Keratinocyte (primary cell): ENCODE measurements around the gene ELANE.

ENCODE experiments used
- EZH2 ChIP-seq: IDR thresholded peaks from one replicate; pipeline ENCODE4 v1.6.1; 2012; ENCODE audit warnings: inconsistent platforms, mild to moderate bottlenecking, low read length, moderate library complexity
- TF ChIP-seq, protein P1 (sequence below), 3 experiments: IDR thresholded peaks in 1 of 3; conservative IDR thresholded peaks in 1 of 3; optimal IDR thresholded peaks in 1 of 3; 2 replicates in 2 of 3; 3 replicates in 1 of 3; pipeline versions ENCODE3 to v1.5.1; 2011; ENCODE audit warnings: low read length in 3 of 3, mild to moderate bottlenecking in 3 of 3, moderate library complexity in 2 of 3, control low read depth in 1 of 3, inconsistent platforms in 1 of 3; ENCODE audit not compliant: insufficient read depth in 2 of 3; ENCODE audit errors: extremely low read depth in 1 of 3

DNA sequence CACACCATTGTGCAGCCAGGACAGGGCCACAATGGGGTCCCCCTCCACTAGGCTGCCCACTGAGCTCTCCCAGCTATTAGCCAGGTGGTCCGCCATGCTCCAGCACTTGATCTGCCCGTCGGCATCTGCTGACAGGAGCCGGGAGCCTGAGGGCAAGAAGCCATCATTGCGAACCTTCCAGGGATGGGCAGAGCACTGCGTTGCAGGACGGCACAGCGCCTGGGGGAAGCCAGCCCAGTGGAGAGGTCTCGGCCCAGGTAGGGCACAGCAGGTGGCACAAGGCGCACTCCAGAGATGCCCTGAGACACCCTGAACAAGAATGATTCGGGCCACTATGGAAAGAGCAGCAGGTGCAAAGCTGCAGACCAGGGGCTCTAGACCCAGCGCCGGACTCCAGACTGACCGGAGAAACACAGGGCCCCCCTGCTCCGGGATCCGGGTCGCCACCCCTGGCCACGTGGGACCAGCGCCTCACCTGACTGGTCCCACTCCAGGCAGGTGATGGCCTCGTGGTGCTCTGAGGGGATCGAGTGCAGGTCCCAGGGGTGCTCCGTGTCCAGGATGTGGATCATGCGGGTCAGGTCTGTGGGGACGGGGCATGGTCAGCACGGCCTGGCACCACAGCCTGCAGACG lies 37.7 kb downstream of the ELANE start:
- TF ChIP-seq EZH2 = no peak
- TF ChIP-seq, protein P1, sequence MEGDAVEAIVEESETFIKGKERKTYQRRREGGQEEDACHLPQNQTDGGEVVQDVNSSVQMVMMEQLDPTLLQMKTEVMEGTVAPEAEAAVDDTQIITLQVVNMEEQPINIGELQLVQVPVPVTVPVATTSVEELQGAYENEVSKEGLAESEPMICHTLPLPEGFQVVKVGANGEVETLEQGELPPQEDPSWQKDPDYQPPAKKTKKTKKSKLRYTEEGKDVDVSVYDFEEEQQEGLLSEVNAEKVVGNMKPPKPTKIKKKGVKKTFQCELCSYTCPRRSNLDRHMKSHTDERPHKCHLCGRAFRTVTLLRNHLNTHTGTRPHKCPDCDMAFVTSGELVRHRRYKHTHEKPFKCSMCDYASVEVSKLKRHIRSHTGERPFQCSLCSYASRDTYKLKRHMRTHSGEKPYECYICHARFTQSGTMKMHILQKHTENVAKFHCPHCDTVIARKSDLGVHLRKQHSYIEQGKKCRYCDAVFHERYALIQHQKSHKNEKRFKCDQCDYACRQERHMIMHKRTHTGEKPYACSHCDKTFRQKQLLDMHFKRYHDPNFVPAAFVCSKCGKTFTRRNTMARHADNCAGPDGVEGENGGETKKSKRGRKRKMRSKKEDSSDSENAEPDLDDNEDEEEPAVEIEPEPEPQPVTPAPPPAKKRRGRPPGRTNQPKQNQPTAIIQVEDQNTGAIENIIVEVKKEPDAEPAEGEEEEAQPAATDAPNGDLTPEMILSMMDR (optimal IDR thresholded peaks at IDR 0.05 in 1 of 3, IDR thresholded peaks at IDR 0.05 in 1 of 3, conservative IDR thresholded peaks at IDR 0.05 in 1 of 3; ENCODE audit: extremely low read depth in 1 of 3, insufficient read depth in 2 of 3, low read length in 3 of 3) = no peak
